Psoas muscle (tissue), 8 donors: ENCODE measurements around the gene IFTAP. TPM values are rescaled to one million over a fixed set of nuclear protein-coding genes. Genes with fewer than 3 reads are reported as not detected.
"Not testable (repeated sequence)": the region's sequence is repeated elsewhere in the genome, so short reads cannot be mapped to it uniquely, and the experiment has no call there.

Experiments used
- ATAC-seq, 4 donors: fragments of 200-7000 bp; cut with Tn5 transposase; one replicate each; pipeline ENCODE4 v1.9.1; 2020; ENCODE audit warnings: moderate library complexity in 3 of 4, mild to moderate bottlenecking in 2 of 4
- DNase-seq, 2 donors: peaks; one replicate each; pipeline ENCODE4 v3.0.0-alpha.2; 2020
- H3K27ac ChIP-seq: fragments of 200-600 bp; one replicate; pipeline ENCODE4 v1.8.0; 2022
- H3K27me3 ChIP-seq, 3 donors: fragments of 200-600 bp in 1 of 3; one replicate each; pipeline versions ENCODE4 v1.6.1 to v1.8.0; 2013 to 2022; ENCODE audit warnings: low read length in 2 of 3, mild to moderate bottlenecking in 2 of 3, moderate library complexity in 1 of 3; ENCODE audit not compliant: insufficient read depth in 3 of 3
- H3K36me3 ChIP-seq, 2 donors: fragments of 200-600 bp in 1 of 2; one replicate each; pipeline versions ENCODE4 v1.6.1 to v1.8.0; 2013 to 2022; ENCODE audit warnings: low read depth in 1 of 2, mild to moderate bottlenecking in 1 of 2, moderate library complexity in 1 of 2; ENCODE audit not compliant: insufficient read depth in 1 of 2
- H3K4me1 ChIP-seq: fragments of 200-600 bp; one replicate; pipeline ENCODE4 v1.8.0; 2022
- H3K4me3 ChIP-seq: fragments of 200-600 bp; one replicate; pipeline ENCODE4 v1.8.0; 2022; ENCODE audit warnings: mild to moderate bottlenecking
- H3K9me3 ChIP-seq: fragments of 200-600 bp; one replicate; pipeline ENCODE4 v1.8.0; 2022
- WGBS, 3 donors: extraction: QIAGEN DNeasy Blood & Tissue Kit; methylation state at CpG; one replicate each; pipeline versions ENCODE4 v1.1.6 to v1.1.7; 2013; 5-methylcytosine and 5-hydroxymethylcytosine counted together
- intact Hi-C, 2 donors: fragments of 100-400 bp; cut with DNase I; formaldehyde crosslinking; loops; one replicate each; pipeline versions ENCODE4 v1.11.0 to v1.14.2; 2022
- polyA plus RNA-seq, 3 donors: library from polyadenylated mRNA; stranded (reverse); fragments of 200-250 nt; gene quantifications; one replicate each; pipeline ENCODE4 v1.2.3, GENCODE V29; 2013
- total RNA-seq, 4 donors: library from RNA; stranded (reverse); fragmentation: NEBNext Ultra II Directional in 2 of 4; extraction: Animal tissue kit (Norgen Biotek cat#: 25700) in 2 of 4; gene quantifications; one replicate each; pipeline versions ENCODE4 v1.2.1 to v1.2.4, GENCODE V29; 2021 to 2023
- TF ChIP-seq, protein P1 (sequence below): fragments of 200-600 bp; IDR thresholded peaks from one replicate; pipeline ENCODE4 v1.8.0; 2022; ENCODE audit warnings: antibody characterized with exemption
- donor health status: healthy with polysubstance abuse.
- donor health status: DM: no; HTN: no; CAD: no; lungs with moderate emphysema.
- donor health status: Bipolar disorder and iron deficiency.
- donor health status: healthy.
- donor health status: DM: yes; HTN: yes; CAD: no.
- donor health status: DM: no; HTN: no; CAD: no.
- donor health status: DM: no; HTN: no; CAD: no.
- donor health status: DM: yes; HTN: yes; CAD: no.

The IFTAP gene
- total and polyA plus RNA-seq, 7 donors = 21.3 to 58.7 (median 28.2) TPM

DNA sequence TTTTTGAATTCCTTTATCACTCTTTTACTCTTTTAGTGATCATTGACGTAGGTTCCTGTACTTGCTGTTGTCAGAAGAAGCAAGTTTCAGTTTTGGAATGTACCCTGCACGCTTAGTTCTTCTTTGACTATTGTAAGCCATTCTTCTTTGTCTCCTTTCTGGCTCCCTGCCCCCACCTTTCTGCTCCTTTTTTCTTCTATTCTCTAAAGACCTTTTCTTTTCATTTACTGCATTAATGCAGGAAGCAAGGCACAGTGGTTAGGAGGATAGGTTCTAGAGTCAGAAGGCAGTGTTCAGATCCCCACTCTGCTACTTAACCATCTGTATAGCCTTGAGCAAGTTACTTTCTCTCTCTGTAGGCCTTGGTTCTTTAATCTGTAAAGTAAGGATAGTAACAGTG, 37.5 kb downstream of the IFTAP start:
- Histone ChIP-seq H3K9me3 (no peaks in the 10 kb centered on the region), H3K36me3 (no peaks in the 10 kb centered on the region), H3K4me3 (no peak overlapping the region), H3K27ac (no peak overlapping the region), H3K4me1 (no peaks in the 10 kb centered on the region), H3K27me3 (no peaks in the 10 kb centered on the region)
- intact Hi-C loops = no loop called here
- no peak for DNase-seq
- TF ChIP-seq, protein P1, sequence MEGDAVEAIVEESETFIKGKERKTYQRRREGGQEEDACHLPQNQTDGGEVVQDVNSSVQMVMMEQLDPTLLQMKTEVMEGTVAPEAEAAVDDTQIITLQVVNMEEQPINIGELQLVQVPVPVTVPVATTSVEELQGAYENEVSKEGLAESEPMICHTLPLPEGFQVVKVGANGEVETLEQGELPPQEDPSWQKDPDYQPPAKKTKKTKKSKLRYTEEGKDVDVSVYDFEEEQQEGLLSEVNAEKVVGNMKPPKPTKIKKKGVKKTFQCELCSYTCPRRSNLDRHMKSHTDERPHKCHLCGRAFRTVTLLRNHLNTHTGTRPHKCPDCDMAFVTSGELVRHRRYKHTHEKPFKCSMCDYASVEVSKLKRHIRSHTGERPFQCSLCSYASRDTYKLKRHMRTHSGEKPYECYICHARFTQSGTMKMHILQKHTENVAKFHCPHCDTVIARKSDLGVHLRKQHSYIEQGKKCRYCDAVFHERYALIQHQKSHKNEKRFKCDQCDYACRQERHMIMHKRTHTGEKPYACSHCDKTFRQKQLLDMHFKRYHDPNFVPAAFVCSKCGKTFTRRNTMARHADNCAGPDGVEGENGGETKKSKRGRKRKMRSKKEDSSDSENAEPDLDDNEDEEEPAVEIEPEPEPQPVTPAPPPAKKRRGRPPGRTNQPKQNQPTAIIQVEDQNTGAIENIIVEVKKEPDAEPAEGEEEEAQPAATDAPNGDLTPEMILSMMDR = no peak
- ATAC-seq = no peak
- 94 to 100% (median 96%) methylated on average over 2 of the region's 2 CpGs for WGBS, 3 donors

DNA sequence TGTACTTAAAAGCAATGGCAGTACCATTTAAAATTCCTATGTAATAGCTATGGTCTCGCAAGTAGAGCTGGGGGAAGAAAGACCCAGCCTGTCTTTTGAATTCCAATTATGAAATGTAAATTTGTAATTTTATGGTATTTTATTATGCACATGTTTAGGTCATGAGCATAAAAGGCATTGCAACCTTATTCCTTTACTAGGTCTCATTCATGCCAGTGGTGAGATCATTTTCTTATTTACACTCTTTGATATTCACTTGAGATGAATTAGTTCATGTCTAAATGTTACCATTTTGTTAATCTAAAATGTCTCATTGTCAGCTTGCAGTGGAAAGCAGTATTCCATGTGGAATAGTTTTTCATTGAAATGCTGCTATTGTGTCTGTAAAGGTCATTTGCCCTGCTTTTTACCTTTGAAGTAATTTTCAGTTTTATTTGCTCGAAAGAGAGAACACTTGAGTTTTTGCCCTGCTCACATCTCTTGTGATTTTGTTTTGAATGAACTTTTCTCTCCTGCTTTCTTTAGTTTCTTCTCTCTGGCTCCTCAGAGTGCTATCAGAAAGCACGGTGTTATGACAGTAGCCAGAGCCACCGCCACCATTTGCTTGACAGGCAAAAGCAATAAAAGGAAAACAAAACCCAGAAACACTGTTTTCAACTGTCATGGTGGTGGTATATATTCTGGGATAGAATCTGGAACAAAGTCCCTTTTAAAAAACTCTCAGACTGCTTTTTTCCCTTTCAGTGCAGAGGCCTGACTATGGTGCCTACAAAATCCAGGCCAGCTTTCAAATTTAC, 41.0 kb downstream of the IFTAP start:
- H3K4me1 ChIP-seq = no peaks in the 10 kb centered on the region
- TF ChIP-seq, protein P1 = no peak
- no peaks in the 10 kb centered on the region for H3K9me3 ChIP-seq
- H3K4me3 ChIP-seq = no peak overlapping the region
- no peaks in the 10 kb centered on the region for H3K36me3 ChIP-seq
- H3K27ac ChIP-seq = no peak overlapping the region
- ATAC-seq (no peak), DNase-seq (no peak)
- WGBS, 3 donors = 93 to 96% (median 93%) methylated on average over 4 of the region's 4 CpGs
- no peaks in the 10 kb centered on the region for H3K27me3 ChIP-seq
- intact Hi-C loops = no loop called here

DNA sequence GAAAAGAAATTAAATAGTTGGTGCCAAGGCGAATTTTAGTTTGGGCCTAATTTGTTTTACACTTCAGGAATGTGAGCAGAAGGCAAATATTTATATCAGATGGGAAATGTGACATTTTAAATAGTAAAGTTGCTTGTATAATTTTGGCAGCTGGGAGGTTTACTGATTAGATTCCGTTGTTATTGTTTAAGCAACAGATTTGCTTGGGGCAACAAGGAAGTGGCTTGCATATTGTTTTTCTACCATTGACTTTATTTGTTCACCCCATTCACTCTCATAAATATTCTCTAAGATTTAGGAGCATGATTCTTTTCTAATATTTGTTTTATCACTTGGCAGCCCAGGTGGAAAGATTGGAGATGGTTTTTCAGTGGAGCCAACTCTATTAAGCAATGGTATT, 44.3 kb downstream of the IFTAP start:
- WGBS, 3 donors = 85 to 96% (median 95%) methylated on average over 2 of the region's 2 CpGs
- H3K4me1 ChIP-seq = no peaks in the 10 kb centered on the region
- intact Hi-C loops = no loop called here

DNA sequence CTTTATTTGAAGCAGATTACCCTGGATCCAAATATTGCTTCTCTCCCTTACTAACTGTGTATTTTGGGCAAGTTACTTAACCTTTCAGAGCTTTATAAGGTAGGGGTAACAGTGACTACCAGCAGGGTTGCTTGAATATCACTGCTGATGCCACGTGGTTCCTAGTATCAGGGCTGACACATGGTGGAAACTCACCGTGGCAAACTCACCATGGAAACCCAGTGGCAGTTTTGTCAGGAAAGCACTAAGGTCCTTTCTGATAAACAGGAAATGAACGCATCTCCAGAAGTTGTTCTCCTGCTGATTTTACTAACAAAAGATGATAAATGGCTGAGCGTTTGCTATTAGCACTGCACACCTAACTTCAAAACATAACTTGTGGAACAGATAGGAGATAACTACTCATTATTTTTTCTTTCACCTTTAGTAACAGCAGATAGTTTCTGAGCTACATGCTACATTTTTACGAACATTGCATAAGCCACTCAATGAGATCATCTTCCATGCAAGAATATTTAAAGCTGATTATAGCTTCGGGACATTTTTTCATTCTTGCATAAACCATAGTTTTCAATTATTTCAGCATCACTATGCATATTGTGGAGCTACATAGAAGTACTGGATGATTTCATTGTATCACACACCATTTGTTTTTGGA, 63.4 kb downstream of the IFTAP start:
- no peaks in the 10 kb centered on the region for H3K9me3 ChIP-seq
- ATAC-seq (no peak), DNase-seq (no peak)
- no peaks in the 10 kb centered on the region for H3K4me1 ChIP-seq
- no peak overlapping the region for H3K4me3 ChIP-seq
- peaks cover 0 to 8% of the 10 kb centered on the region in 2 donors for H3K36me3 ChIP-seq
- 65 to 73% (median 72%) methylated on average over 6 of the region's 6 CpGs for WGBS, 3 donors
- intact Hi-C loops = no loop called here
- H3K27me3 ChIP-seq = no peaks in the 10 kb centered on the region
- TF ChIP-seq, protein P1 = no peak
- no peak overlapping the region for H3K27ac ChIP-seq

More for the DNA sequence above, 44.3 kb downstream of the IFTAP start:
- no peak overlapping the region for H3K4me3 ChIP-seq
- DNase-seq (no peak), ATAC-seq (no peak)
- TF ChIP-seq, protein P1 = no peak
- no peaks in the 10 kb centered on the region for H3K9me3 ChIP-seq
- no peak overlapping the region for H3K27ac ChIP-seq
- no peaks in the 10 kb centered on the region for H3K27me3 ChIP-seq
- H3K36me3 ChIP-seq = no peaks in the 10 kb centered on the region

DNA sequence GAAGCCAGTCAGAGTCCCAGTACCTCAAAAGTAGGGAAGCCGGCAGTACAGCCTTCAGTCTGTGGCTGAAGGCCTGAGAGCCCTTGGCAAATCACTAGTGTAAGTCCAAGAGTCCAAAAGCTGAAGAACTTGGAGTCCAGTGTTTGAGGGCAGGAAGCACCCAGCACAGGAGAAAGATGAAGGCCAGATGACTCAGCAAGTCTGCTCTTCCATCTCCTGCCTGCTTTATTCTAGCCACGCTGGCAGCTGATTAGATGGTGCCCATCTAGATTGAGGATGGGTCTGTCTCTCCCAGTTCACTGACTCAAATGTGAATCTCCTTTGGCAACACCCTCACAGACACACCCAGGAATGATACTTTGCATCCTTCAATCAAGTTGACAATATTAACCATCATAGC, 67.1 kb downstream of the IFTAP start:
- WGBS, 3 donors = 93 to 100% (median 94%) methylated on average over 2 of the region's 2 CpGs
- H3K4me3 ChIP-seq, ATAC-seq, H3K36me3 ChIP-seq, DNase-seq, intact Hi-C loops, H3K9me3 ChIP-seq, H3K27me3 ChIP-seq, H3K4me1 ChIP-seq, H3K27ac ChIP-seq: not testable (repeated sequence)
